HL-60/S4 treated with retinoic acid at 250 ng/mL for 4 days and 3 days (cell line): ENCODE measurements around the gene SLX4IP.

Experiments
- in situ Hi-C: fragments of 300-500 bp; cut with MboI; formaldehyde crosslinking; loops from 2 replicates; pipeline ENCODE4 v1.7.0; 2022; ENCODE audit warnings: low sequenced_read_pairs

SLX4IP gene

DNA sequence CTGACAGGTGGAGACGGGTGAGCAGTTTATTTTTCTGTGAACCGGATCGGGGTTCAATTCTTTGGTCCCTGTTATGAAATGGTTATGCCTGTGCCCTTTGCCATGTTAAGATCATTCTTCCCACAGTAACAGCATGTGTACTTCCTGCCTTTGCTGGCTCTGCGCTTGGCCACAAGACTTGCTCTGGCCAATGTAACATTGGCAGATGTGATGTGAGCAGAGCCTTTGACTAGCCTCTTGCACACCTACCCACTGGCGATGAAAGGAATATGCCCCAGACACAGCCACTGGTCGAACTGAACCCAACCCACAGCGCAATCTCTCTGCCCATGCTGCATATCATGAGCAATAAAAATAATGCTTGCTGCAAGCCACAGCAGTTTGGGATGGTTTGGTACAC, 206.8 kb downstream of the SLX4IP start:
- in situ Hi-C loops, result no loop called here

DNA sequence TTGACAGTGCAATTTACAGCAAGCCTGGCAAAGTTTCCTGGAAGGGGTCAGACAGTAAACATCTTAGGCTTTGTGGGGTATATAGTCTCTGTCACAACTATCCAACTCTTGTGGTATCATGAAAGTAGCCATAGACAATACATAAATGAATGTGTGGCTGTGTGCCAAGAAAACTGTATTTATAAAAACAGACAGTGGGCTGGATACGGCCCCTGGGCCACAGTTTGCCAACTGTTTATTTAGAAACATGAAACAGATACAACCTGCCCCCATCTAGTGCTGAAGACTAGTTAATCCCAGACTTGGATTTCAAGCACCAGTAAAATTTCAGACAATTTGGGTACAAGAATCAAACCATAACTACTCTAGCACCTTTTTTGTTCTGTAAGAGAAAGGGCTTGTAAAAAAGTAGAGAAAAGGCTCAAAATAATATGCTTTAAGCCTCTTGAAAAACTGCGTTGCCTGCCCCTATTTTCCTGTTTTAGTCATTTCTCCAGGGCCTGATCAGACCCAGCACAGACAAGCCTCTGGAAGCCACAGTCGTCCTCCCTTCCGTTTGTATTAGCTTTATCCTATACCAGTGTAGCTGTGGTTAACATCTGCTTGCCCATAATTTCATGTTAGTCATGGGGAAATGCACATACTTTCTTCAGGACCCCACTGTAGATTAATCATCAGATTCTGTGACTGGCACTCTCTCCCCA, 207.9 kb downstream of the SLX4IP start:
- in situ Hi-C loops, result no loop called here

DNA sequence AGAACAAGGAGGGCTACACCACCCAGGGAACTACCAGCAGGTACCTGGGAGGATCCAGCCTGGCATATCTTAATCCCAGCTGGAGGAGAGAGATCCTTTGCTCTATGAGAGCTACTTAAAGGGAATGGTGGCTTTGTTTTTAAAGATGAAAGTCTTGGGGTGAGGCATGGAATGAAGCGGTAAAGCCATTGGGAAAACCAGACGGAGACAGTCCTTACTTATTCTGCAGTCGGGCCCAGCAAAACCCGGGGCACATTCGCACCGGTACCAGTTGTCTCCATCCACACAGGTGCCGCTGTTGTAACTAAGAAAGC, 208.4 kb downstream of the SLX4IP start:
- in situ Hi-C loops, result no loop called here

DNA sequence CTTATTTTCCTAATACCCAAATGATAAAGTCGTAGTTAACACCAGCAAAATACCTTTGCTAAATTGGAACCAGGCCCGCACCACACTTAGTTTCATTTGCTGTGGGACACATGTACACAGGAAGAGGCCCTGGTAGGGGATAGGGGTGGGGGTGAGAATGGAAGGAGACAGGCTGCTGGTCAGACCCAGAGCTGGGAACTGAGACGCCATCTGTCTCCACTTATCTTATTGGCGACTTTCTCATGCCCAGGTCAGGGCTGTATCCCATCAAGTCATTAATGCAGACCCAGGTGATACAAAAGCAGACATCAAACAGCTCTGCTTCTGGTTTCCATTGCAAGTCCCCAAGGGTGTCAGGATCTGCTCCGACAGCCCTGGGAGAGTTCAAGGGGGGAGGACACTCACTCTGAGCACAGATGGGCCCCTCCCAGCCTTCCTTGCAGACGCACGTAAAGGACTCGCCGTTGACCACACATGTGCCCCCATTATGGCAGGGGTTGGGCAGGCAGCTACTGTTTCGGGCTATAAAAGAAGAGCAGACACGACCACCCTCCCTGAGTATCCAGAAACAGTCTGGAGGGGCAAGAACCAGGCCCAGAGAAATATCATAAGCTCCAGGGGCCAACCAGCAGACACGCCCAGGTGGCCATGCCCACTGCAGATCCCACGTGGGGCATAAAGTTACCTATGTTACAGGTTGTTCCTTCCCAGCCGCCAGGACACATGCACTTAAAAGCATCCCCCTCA, 209.5 kb downstream of the SLX4IP start:
- in situ Hi-C loops, result no loop called here

DNA sequence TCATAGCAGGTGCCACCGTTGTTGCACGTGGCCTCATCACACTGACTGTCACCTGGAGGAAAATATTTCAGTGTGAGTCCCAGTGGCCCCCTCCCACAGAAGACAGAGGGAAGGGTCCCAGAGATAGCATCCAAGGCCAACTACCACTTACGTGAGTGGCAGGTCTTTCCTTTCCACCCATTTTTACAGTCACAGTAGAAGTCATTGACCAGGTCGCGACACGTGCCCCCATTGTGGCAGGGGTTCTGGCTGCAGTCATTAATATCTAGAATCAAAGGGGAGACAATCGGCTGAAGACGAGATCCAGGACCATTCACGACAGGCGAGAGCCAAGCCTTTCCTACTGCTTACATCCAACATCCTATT, 210.1 kb downstream of the SLX4IP start:
- in situ Hi-C loops, result no loop called here

DNA sequence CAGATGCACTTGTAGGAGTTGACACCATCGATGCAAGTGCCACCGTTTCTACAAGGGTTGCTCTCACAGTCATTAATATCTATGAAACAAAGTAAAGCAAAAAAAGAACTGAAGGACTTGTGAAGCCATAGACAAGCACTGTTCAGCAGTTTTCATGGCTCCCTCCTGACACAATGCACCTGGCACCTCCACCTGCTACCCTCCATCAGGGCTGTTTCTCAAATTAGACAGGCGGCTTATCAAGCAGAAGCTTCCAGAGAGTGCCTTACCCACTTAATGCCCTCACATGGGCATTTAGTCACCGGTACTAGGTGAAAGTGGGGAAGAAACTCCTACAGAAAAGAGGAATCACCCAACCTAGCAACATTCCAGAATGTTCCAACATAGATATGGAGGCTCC, 210.9 kb downstream of the SLX4IP start:
- in situ Hi-C loops, result no loop called here

DNA sequence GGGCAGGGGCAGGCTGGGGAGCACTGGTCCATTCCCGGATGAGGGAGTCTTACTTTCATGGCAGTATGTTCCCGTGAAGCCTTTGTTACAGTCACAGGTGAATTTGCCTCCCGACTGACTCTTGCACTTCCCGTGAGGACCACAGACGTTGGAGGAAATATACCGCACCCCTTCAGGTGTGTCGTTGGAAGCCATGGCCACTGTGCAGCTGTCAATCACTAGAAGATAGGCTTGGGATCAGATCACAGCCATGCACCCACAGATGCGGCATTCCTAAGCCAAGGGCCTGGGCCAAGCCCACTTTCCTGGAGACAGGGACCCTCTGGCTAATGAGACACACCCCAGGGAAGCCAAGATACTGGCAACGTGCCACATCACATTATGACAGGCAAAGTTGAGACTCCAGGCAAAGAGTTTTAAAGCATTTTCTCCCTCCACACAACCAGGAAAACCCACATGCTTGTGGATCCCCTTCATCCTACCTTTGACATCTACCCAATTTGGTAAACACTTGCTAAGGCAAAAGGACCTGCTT, 211.8 kb downstream of the SLX4IP start:
- in situ Hi-C loops, result no loop called here

DNA sequence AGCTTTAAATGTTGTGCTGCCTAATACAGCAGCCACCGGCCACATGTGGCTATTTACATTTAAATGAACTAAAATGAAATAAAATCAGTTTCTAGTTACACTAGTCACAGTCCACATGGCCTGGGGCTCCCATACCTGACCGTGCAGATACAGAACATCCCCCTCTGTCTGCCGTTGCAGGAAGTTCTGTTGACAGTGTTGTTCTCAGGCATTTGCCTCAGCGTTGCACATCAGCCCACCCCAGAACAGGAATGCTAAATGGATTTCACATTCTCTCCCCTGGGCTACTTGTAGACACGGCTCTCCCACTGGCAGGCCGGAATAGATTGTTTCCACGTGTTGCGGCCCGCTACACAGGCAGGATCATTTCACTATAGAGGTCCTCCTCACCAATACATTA, 212.4 kb downstream of the SLX4IP start:
- in situ Hi-C loops, result no loop called here

DNA sequence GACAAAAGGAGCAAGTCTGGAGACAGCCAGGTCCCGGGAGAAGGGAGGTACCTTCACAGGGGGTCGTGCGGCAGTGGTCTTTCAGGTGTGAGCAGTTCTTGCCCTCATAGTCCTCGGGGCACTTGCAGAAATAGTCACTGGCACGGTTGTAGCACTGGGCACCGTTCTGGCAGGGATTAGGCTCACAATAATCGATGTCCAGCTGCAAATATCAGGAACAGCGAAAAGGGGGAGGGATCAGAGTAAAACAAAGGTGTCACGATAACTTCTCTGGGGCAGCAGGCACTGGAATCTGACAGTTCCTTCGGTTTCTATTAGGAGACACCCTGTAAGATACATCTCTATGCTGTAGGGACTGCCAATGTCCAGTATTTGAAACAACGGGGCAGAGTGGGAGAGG, 212.8 kb downstream of the SLX4IP start:
- in situ Hi-C loops, result no loop called here

DNA sequence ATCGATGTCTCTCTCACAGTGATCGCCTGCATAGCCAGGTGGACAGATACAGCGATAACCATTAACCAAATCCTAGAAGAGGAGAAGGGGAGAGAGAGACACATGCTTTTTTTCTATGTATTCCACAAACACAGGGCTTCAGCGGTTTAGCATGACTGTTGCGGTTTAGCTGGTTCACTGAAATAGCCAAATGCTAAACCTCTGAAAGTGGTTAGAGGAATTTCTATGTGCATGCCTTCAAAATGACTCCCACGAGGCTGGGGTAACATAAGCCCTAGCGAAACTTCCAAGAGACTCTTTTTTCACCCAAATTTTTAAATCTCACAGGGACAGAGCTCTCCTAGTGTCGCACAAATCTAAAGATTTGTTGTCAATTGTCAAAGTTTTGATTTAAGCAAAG, 213.5 kb downstream of the SLX4IP start:
- in situ Hi-C loops, result no loop called here

DNA sequence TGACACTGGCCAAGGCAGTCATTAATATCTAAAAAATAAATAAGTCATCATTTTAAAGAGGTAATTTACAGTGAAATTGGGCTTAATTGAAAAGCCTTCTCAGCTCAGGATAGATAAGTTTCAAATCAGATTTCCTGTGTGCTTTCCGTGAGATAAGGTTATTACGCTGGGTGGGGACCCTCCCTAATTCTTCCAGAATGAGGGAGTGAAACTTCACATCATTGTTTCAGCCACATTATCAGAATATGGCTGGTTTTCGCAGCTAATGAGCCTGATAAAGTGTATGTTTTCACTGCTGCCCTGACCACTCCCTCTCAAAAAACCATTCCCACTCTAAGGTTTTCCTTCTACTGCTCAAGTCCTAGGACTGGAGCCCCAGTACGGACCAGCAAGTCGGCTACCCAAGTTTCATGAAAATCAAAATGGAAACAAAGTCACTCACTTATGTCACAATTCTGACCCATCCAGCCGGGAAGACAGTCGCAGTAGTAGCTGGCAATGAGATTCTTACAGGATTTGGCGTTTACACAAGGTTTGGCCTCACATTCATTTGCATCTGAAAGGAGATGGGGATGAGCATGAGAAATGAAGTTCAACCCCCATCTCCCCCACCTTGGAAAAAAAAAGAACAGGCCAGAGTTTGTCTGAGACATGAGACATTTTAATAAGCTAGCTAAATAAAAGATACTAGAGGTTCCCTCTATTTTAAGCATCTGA, 214.1 kb downstream of the SLX4IP start:
- in situ Hi-C loops, result no loop called here

DNA sequence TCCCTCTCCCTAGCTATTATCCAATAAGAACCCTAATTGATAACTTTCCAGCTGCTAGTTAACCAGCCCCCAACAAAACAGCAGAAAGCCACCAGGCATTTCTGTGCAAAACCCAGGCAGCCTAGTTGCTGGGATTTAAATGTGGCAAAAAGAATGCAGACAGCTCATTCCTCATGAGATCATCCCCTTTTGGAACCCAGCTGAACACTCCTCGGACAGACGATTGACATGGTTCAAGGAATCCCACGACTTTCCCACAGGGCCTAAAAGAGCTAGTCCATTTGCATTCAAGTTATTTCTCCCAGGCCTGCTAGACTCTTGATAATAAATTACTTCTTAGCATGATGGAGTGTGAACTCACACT, 214.7 kb downstream of the SLX4IP start:
- in situ Hi-C loops, result no loop called here

DNA sequence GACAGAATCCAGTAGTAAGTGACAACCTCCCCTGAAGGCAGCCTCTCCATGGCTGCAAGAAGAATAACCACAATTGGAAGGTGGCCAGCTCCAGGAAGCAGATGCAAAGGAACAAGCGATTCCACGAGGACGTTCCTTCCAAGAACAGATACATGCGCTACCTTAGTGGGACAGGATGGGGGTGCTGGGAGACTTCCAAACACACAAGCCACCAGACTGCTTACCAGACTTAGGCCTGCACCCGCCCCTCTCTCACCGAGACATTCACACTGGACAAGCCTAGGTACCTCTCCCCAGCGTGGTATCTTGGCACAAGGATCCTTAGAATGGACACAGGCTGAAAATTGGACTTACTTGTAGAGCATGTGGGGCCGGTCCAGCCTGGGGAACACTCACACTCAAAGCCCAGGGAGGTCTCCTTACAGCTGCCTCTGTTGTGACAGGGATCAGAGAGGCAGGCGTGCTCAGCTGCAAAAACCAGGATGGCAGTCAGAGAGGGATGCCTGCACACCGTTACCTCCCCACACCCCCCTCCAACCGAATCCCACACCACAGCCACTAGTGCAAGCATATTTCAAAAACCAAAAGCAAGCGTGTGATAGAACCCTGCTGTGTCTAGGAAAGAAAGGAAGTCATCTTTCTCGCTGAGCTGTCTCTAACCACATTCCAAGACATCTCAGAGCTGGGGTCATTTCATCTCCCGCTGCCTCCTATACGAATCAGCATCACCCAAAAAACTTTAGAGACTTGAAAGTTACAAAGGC, 216.3 kb downstream of the SLX4IP start:
- in situ Hi-C loops, result no loop called here

DNA sequence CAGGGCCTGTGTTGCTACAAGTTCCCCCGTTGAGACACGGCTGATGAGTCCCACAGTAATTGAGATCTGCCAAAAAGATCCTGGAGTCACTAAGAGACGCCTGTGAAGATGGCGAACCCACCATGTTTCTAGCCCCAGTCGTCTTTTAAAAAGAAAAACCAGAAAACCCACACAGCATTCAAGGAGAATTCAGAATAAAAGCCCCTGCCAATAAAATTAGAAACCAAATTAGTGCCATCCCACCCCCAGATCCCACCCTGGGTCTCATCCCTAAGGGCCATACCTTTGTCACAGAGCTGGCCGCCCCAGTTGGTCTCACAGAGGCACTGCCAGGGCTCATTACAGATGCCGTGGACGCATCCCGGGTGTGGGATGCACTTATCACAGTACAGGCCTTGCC, 217.1 kb downstream of the SLX4IP start:
- in situ Hi-C loops, result no loop called here

DNA sequence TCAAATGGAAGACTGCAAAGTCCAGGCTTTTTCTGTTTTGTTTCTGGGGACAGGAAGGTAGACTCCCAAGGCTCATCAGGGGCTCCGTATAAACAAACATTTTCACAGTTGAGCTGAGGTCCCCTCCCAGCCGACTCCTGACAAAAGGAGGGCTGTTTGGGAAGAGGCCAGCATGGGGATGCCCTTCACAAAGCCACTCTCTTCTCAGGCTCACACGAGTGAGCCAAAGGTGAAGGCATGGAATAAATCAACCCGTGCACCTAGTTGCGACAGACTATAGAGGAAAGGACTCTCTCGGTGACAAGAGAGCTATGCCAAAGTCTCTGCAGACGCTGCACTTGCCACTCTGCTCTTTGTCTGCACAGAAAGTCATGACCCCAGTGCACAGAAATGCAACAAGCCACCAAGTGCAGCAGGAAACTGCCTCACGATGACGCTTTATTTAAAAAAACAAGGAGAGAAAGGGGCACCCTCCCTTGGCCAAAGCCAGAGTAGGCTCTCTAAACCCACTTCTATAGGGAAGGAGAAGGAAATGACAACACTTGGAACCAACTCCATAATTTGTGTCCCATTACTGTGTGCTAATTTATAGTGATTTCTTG, 217.7 kb downstream of the SLX4IP start:
- in situ Hi-C loops, result no loop called here

DNA sequence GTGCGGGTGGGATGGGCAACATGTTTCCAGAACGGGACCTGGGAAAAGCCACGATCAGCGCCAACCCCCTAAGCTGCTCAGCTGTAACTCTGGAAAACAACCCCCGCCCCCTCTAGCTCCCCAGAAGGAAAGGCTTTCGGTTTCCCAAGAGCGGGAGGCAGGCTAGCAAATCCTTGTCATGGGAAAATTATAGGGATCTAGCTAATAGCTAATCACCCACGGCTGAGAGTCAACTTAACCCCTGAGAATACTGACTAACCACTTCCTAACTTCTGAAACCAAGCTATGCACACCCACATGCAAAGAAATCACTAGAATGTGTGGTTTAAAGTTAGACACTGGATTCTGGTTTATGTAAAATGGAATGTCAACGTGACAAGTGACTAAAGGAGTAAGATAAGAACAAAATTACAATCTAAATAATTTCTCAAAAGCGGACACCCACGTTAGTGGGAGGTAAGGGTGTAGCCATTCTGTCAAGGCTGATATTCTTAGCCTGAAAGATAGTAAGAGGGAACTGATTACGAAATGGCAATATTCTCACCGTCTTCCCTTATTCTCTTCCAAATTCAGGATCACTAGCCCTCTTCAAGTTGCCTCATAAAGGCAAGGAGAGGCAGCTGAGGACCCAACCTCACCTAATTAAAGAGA, 218.6 kb downstream of the SLX4IP start:
- in situ Hi-C loops, result no loop called here

DNA sequence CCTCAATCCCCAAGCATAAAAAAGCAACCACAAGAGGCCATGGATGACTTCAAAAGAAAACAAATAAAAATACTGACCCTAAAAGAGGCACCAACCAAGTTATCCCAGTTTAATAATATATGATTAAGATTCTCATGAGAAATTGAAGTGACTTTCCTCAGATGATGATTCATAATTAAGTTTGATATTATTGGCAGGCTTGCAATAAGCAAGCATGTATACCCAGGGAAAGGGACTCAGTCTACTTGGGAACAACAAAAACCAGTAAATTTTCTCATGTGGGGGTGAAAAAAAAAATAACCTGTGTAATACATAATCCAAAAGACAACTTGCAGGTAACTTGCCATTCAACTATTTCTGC, 219.1 kb downstream of the SLX4IP start:
- in situ Hi-C loops, result no loop called here

DNA sequence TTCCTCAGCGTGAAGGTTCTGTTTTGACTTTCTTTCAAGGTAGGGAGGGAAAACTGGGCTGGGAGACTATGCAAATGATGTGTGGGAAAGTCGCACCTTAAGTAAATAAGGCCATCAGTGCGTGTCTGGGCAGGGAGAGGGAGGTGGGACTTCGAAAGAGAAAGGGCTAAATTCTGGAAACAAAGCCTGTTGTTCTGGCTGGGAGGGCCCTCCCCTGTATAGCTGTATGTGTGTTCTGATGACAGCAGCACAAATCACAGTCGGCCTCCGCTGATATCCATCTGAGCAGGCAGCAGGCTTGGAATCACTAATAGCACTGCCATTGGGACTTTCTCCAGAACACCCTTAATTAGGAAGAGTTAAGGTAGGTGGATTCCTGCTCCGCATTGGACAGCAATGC, 219.5 kb downstream of the SLX4IP start:
- in situ Hi-C loops, result no loop called here

DNA sequence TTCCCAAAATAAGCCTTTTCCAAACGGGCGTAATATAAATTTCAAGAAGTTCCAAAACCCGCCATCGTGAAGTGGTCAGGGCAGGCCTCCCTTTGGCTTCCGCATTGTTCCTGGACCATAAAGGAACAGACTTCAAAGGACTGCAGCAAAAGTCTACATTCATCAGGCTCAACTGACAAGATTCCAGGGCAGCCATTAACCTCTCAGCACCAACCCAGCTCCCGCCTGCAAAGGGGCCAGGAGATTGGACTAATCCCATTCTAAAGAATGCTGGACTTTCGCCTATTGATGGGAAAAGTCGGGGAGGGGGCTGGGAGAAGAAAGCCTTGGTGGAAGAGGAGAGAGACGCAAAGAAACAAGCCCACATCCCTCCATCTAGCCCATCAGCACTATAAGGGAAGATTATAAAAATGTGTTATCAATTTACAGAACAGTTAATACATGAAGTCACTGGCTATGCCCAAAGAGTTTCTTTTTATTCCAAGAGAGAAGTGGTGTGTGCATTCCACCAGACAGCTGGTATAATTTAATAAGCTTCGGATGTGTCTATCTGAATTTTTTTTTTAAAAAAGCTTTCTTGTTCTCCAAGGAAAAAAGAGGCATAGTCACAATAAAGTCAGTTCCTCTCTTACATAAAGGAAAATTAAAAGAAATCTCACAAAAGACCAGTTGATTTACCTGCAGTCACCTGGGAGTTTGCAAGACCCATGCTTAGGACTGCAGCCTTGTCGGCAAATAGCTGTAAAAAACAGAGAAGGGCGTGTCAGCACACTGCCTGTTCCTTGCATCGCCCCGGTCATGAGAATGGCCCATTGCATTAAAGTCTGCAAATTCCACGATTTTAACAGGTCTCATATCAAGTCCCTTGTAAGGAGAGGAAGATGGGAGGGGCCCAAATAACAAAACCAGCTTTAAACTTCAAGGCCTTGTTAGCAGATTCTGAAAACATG, 220.9 kb downstream of the SLX4IP start:
- in situ Hi-C loops, result no loop called here
